Measurements from ENCODE around the gene LAX1.
"Not testable (repeated sequence)": the region's sequence is repeated elsewhere in the genome, so short reads cannot be mapped to it uniquely, and the experiment has no call there.

LAX1 gene

DNA sequence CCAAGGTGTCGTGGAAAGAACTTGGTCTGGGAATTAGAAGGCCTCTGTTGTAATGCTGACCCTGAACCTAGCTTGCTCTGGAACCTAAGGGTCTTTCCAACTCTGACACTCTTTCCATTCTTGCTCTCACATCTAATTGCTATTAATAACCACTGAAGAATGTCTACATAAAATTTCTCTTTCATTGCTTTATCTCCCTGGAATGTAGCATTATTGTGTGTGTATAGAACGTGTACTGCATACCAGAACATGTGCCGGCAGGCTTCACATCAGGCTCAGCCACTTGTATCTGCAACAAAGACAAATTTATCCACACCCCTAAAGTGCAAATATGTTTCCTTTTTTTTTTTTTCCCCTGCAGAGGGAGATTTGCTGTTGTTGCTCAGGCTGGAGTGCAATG lies 13.9 kb upstream of the LAX1 start:
- no peak for DNase-seq
- TF ChIP-seq, protein P1, sequence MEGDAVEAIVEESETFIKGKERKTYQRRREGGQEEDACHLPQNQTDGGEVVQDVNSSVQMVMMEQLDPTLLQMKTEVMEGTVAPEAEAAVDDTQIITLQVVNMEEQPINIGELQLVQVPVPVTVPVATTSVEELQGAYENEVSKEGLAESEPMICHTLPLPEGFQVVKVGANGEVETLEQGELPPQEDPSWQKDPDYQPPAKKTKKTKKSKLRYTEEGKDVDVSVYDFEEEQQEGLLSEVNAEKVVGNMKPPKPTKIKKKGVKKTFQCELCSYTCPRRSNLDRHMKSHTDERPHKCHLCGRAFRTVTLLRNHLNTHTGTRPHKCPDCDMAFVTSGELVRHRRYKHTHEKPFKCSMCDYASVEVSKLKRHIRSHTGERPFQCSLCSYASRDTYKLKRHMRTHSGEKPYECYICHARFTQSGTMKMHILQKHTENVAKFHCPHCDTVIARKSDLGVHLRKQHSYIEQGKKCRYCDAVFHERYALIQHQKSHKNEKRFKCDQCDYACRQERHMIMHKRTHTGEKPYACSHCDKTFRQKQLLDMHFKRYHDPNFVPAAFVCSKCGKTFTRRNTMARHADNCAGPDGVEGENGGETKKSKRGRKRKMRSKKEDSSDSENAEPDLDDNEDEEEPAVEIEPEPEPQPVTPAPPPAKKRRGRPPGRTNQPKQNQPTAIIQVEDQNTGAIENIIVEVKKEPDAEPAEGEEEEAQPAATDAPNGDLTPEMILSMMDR (IDR thresholded peaks at IDR 0.05): no peak
- Mint-ChIP-seq H3K27me3 (ENCODE audit: low read depth, poor library complexity) (peaks cover 9% of the 10 kb centered on the region), H3K36me3 (ENCODE audit: low read depth) (peaks cover 9% of the 10 kb centered on the region), H3K4me3 (no peak overlapping the region), H3K4me1 (no peaks in the 10 kb centered on the region), H3K27ac (no peak overlapping the region), H3K9me3 (peaks cover 10% of the 10 kb centered on the region)

DNA sequence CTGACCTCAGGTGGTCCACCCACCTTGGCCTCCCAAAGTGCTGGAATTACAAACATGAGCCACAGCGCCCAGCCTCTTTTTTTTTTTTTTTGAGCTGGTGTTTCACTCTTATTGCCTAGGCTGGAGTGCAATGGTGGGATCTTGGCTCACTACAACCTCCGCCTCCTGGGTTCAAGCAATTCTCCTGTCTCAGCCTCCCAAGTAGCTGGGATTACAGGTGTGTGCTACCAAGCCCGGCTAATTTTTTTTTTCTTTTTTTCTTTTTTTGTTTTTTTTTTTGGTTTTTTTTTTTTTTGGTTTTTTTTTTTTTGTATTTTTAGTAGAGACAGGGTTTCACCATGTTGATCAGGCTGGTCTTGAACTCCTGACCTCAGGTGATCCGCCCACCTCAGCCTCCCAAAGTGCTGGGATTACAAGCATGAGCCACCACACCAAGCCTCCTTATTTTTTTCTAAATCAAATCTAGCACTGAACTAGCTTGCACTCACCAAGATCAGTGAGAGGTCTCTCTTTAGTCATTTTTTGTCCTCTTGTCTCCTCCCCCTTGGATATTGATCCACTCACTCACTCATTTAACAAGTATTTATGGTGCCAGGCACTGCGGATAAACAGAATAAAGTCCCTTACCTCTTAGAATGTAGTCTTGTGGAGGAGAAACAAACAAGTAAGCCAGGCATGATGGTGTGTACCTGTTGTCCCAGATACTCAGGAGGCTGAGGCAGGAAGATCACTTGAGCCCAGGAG lies 13.2 kb upstream of the LAX1 start:
- not testable (repeated sequence) for H3K4me1 Mint-ChIP-seq; H3K27ac Mint-ChIP-seq; H3K27me3 Mint-ChIP-seq (ENCODE audit: low read depth, poor library complexity); H3K9me3 Mint-ChIP-seq; H3K36me3 Mint-ChIP-seq (ENCODE audit: low read depth); H3K4me3 Mint-ChIP-seq; DNase-seq

DNA sequence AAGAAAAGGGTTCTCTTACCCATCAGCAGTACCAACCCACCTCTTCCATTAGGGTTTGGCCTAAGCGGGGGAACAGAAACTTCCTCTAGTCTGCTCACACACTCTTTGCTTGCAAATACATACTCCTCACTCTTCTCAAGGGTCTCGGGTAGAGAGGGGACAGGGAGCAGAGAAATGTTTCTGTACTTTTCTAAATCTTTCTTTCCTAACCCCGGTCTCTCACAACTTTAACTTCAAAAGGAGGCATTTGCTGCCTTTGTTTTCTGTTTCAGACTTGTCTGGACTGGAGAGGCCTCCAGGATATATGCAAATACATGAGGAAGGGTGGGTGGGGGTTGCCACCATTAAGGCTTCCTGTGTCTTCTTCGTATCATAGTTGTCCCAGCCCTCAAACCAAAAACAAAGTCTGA lies 10.5 kb upstream of the LAX1 start:
- Mint-ChIP-seq H3K9me3 (no peaks in the 10 kb centered on the region), H3K4me3 (no peak overlapping the region), H3K27me3 (ENCODE audit: low read depth, poor library complexity) (peaks cover 3% of the 10 kb centered on the region), H3K36me3 (ENCODE audit: low read depth) (no peaks in the 10 kb centered on the region), H3K27ac (no peak overlapping the region), H3K4me1 (peaks cover 6% of the 10 kb centered on the region)
- TF ChIP-seq, protein P1 (IDR thresholded peaks at IDR 0.05): no peak
- no peak for DNase-seq

DNA sequence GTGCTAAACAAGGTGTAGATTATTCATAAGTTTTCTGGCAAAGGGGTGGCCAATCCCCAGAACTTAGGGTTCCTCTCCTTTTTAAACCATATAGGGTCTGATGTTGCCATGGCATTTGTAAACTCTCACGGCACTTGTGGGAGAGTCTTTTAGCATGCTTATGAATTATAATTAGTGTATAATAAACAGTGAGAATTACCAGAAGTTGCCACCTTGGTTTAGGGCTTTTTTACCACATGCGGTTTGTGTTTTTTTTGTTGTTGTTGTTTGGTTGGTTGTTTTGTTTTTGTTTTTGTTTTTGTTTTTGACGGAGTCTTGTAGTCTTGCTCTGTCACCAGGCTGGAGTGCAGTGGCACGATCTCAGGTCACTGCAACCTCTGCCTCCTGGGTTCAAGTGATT lies 8.9 kb upstream of the LAX1 start:
- H3K27ac Mint-ChIP-seq: no peak overlapping the region
- no peaks in the 10 kb centered on the region for H3K36me3 Mint-ChIP-seq (ENCODE audit: low read depth)
- peaks cover 11% of the 10 kb centered on the region for H3K4me1 Mint-ChIP-seq
- peaks cover 3% of the 10 kb centered on the region for H3K27me3 Mint-ChIP-seq (ENCODE audit: low read depth, poor library complexity)
- TF ChIP-seq, protein P1 (IDR thresholded peaks at IDR 0.05): no peak
- no peaks in the 10 kb centered on the region for H3K9me3 Mint-ChIP-seq
- DNase-seq: no peak
- H3K4me3 Mint-ChIP-seq: no peak overlapping the region

DNA sequence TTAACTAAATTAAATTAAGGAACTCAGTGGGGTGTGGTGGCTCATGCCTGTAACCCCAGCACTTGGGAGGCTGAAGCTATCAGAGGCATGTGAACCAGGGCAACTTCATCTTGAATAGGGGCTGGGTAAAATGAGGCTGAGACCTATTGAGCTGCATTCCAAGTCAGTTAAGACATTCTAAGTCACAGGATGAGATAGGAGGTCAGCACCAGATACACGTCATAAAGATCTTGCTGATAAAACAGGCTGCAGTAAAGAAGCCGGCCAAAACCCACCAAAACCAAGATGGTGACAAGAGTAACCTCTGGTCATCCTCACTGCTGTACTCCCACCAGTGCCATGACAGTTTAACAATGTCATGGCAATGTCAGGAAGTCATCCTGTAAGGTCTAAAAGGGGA lies 6.2 kb upstream of the LAX1 start:
- peaks cover 11% of the 10 kb centered on the region for H3K4me1 Mint-ChIP-seq
- not testable (repeated sequence) for H3K4me3 Mint-ChIP-seq; H3K27me3 Mint-ChIP-seq (ENCODE audit: low read depth, poor library complexity); H3K36me3 Mint-ChIP-seq (ENCODE audit: low read depth); H3K9me3 Mint-ChIP-seq; DNase-seq; H3K27ac Mint-ChIP-seq

DNA sequence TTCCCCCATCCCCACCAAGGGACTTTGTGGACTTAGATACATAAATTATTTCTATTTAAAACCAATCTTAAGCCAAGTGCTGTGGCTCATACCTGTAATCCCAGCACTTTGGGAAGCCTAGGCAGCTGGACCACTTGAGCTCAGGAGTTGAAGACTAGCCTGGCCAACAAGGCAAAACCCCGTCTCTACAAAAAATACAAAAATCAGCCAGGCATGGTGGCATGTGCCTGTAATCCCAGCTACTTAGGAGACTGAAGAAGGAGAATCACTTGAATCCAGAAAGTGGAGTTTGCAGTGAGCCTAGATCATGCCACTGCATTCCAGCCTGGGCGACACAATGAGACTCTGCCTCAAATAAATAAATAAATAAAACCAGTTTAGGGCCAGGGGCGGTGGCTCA lies 4.5 kb upstream of the LAX1 start:
- no peaks in the 10 kb centered on the region for H3K9me3 Mint-ChIP-seq
- peaks cover 16% of the 10 kb centered on the region for H3K4me1 Mint-ChIP-seq
- no peak overlapping the region for H3K4me3 Mint-ChIP-seq
- H3K36me3 Mint-ChIP-seq (ENCODE audit: low read depth): no peaks in the 10 kb centered on the region
- H3K27me3 Mint-ChIP-seq (ENCODE audit: low read depth, poor library complexity): peaks cover 10% of the 10 kb centered on the region
- TF ChIP-seq, protein P1 (IDR thresholded peaks at IDR 0.05): no peak
- no peak overlapping the region for H3K27ac Mint-ChIP-seq
- DNase-seq: no peak

DNA sequence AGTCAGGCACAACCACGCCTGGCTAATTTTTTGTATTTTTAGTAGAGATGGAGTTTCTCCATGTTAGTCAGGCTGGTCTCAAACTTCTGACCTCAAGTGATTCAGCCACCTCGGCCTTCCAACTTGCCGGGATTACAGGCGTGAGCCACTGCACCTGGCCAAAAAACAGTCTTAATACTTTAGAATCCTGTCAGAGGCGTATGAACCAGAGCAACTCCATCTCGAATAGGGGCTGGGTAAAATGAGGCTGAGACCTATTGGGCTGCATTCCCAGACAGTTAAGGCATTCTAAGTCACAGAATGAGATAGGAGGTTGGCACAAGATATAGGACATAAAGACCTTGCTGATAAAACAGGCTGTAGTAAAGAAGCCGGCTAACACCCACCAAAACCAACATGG lies 3.0 kb upstream of the LAX1 start:
- H3K9me3 Mint-ChIP-seq; H3K27ac Mint-ChIP-seq; H3K36me3 Mint-ChIP-seq (ENCODE audit: low read depth); DNase-seq; H3K4me3 Mint-ChIP-seq: not testable (repeated sequence)
- peaks cover 11% of the 10 kb centered on the region for H3K4me1 Mint-ChIP-seq
- peaks cover 11% of the 10 kb centered on the region for H3K27me3 Mint-ChIP-seq (ENCODE audit: low read depth, poor library complexity)
